GM21367 (cell line): Measurements from ENCODE around the gene SCARB1.

ENCODE experiments used
- ATAC-seq: cut with Tn5 transposase; IDR thresholded peaks from one replicate; pipeline ENCODE4 v1.9.1; 2021; ENCODE audit not compliant: unreplicated experiment

The SCARB1 gene

DNA sequence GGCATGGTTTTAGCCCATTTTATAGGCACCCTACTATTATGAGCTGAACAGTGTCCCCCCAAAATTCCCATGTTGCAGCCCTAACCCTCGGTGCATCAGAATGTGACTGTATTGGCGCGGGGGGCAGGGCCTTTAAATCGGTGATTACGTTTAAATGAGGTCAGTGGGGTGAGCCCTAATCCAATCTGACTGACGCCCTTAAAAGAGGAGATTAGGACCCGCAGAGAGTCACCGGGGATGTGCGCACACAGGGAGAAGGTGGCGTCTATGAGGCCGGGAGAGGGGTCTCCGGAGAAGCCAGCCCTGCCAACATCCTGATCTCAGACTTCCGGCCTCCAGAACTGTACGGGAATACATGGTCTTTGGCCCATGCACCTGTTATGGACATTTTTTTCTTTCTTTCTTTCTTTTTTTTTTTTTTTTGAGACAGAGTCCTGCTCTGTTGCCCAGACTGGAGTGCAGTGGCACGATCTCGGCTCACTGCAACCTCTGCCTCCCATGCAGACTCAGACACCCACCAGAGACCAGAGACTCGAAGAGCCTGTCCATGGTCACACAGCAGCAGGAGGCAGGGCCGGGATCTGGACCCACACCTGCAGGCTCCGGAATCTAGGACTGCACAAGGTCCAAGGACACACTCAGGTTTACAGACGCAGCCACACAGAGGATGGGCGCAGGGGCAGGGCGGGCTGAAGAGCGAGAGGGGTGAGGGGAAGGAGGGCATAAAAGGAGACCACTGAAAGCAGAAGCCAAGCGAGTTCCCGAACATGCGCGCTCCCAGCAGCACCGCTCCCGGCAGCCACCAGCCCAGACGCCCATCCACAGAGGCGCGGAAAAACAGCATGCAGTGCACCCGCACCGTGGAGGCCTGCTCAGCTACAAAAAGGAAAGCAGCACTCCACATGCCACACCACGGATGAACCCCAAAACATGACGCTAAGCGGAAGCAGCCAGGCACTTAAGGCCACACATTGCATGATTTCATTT, 19.0 kb downstream of the SCARB1 start:
- no peak for ATAC-seq

DNA sequence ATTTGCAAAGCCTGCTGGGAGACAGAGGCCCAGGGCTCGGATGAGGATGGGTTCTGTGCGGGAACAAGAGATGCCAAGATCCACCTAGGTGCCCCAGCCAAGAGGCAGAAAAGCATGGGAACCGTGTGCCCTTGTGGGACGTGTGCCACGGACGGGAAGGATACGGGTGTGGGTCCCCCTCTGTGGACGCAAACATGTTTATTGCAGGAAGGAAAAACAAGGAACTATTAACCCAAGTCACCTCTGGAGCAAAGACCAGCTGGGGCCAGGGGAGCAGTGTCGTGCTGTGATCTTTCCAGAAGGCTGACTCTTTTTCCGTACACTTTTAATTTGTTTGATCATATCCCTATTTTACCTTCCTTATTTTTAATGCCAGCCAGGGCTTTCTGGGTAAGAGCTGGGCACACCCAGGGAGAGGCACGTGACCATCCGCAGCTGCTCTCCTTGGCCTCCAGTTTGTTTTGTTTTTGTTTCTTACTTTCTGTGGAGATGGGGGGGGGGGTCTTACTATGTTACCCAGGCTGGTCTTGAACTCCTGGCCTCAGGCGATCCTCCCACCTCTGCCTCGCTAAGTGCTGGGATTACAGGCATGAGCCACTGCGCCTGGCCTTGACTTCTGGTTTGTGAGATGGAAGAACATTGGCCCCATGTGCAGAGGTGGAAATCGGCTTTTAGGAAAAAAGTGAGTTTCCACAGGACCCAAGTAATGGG, 20.7 kb downstream of the SCARB1 start:
- ATAC-seq = no peak

DNA sequence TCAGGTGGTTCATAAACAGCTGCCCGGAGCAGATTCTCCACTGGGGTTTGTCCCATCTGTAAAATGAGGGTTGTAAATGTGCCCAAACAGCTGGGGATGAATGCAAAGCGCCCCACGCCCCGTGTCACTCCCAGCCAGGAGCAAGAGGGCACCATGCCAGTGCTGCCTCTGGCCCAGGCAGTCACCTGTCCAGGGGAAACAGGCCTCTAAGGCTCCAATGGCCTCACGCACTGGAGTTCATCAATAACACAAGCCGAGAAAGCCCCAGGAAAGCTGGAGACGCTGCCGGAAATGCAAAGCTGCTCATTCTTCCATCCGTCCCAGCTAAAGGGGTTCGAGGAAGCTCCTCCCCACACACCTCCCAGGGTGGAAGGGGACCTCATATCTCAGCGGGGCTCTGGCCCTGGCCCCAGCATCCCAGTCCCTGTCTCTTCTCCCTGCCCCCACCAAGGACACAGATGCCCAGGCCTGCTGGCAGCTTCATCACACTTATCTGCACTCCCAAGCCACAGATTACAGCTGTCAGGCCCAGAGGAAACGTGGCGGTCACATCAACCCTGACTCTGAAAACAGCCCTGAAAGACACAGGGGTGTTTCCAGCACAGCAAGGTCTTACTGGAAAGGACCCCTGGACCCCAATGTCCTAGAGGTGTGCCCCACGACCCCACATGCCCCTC, 21.5 kb downstream of the SCARB1 start:
- ATAC-seq = no peak

DNA sequence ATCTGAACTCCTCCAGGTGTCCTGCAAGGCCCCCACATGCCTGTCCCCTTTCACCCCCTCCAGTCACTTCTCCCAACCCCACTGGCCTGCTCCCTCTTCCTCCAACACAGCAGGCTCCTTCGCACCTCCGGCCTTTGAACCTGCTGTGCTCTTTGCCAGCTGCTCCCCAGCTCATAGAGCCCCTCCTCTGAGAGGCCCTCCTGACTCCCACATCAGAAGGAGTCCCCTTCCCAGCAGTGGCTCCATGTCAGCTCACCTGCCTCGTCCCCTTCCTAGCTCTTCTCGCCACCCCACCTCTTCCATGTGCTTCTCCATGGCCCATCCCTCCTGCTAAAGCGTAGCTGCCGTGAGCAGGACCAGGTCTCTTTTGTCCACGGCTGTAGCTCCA, 22.1 kb downstream of the SCARB1 start:
- no peak for ATAC-seq

DNA sequence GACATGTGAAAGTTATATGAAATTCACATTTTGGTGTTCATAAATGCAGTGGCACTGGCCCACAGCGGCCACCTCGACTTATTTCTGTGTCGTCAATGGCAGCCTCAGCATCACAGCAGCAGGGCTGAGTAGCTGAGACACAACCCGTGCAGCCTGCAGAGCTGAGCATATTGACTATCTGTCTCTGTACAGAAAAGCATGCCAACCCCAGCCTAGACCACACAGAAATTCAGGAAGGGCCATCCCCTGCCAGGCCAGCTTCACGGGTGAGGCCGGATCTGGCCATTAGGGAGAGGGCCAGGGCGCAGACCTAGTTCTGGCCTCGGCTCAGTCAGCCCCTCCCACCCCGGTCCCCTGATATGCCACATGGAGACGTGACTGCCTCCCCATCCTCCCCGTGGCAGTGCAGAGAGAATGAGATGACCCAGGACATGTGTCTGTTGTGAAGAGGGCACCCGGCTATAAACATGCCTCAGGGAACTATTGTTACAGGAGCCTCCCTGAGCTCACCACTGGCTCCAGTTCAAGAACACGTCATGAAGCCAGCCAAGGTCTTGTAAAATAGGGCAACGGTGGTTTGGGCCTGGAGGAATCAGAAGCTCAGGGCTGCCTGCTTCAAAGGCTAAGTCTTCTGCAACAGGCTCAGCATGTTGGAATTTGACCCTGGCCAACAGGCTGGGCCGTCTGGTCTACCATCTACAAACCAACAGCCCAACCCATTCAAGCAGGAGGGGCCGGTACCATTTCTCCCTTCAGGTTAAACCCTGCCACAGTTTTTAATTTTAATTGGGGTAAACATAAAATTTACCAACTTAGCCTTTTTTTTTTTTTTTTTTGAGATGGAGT, 25.5 kb downstream of the SCARB1 start:
- no peak for ATAC-seq

DNA sequence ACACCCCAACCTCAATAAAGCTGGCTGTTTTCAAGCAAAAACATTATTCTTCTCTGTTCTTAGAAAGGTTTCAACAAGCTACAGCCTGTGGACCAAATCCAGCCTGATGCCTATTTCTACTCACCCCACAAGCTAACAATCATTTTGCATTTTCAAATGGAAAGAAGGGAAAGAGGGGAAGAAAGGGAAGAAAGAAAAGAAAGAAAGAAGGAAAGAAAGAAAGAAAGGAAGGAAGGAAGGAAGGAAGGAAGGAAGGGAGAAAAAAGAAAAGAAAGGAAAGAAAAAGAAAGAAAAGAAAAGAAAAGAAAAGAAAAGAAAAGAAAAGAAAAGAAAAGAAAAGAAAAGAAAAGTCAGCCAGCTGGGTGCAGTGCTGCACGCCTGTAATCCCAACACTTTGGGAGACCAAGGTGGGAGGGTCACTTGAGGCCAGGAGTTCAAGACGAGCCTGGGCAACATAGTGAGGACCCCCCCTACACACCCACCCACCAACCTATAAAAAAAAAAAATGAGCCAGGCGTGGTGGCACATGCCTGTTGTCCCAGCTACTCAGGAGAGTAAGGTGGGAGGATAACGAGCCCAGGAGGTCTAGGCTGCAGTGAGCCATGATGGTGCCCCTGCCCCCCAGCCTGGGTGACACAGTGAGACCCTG, 26.3 kb downstream of the SCARB1 start:
- no peak for ATAC-seq

DNA sequence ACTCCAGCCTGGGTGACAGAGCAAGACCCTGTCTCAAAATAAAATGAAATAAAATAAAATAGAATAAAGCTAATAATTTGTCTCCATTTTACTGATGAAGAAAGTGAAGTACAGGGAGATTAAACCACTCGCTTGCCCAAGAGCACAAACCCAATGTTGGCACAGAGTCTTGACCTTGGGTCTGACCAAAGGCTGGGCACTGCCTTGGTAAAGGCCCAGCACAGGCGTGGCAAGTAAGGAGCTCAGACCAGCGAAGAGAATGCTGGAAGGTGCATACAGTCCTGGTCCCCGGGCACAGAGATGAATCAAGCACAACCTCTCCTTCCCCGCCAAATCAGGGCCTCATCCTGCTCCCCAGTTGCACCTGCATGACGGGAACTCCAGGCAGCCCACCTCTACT, 26.9 kb downstream of the SCARB1 start:
- ATAC-seq = no peak

DNA sequence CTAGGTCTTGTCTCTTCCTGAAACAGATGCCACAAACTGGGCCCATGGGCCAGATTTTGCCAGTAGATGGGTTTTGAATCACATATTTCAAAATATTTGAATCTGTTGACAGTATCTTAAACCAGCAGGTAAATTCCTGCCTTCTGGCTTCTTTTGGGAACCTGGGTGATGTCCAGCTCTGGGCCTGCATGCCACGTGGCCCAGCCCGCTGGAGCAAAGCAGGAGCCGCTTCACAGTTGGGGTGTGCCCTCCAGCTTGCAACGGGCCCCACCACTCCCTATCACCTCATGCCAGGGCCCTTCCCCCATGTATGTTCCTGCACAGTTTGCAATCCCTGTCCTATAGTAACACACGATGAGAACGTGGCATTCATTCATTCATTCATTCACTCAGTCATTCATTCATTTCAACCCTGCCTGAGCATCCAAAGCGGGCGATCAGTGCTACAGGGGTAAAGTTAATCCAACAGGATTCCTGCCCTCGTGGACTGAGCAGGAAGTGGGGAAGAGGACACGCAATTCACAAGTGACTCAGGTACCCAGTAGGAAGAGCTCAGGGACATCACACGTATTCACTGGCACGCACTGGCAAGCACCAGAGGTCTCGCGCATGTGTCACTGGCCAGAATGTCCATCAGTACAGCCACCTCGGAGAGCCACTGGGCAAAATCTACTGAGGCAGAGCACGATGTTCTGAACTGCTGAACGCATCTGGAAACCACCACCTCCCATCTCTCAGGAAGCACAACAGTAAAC, 27.8 kb downstream of the SCARB1 start:
- no peak for ATAC-seq

DNA sequence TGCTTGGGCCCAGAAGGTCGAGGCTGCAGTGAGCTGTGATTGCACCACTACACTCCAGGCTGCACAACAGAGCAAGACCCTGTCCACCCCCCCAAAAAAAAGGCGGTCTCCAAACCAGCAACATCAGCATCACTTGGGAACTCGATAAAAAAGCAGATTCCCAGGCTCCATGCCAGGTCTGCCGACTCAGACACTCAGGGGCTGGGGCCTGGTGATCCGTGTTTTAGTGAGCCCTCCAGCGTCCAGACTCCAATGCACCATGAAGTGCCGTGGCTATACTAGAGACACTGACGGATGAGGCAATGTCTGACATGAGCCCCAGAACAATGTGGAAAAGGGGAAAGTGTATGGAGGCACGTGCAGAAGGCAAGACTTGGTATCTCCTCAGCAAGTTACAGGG, 28.8 kb downstream of the SCARB1 start:
- ATAC-seq = no peak

DNA sequence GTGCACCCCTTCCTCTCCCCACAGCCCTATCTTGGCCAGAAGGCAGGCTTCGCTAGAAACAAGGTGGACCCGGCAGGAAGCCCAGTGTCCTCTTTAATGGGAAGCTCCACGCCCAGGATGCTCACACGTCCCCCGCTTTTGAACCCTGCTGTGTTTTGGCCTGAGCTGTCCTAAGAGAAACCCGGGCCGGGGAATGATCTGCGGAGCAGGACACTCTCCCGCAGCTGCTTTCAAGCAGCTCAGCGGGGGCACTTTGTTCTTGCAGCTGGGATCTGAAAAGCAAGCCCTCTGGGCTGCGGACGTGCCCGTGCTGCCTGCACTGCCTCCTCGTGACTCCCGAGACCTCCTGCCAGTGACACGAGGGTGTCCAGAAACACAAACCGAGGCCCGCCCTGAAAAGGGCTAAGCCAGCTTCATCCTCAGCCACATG, 30.0 kb downstream of the SCARB1 start:
- no peak for ATAC-seq

DNA sequence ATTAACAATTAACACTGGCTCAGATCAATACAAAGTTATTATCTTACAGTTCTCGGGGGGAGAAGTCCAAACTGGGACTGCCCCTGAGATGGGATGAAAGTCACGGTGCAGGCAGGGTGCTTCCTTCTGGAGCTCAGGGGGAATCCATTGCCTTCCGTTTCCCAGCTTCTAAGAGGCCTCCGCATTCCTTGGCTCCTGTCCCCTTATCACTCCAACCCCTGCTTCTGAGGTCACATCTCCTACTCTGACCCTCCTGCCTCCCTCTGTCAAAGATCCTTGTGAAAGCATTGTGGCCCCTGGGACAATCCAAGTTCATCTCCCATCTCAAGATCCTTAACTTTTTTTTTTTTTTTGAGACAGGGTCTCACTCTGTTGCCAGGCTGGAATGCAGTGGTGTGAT, 30.8 kb downstream of the SCARB1 start:
- ATAC-seq = no peak

DNA sequence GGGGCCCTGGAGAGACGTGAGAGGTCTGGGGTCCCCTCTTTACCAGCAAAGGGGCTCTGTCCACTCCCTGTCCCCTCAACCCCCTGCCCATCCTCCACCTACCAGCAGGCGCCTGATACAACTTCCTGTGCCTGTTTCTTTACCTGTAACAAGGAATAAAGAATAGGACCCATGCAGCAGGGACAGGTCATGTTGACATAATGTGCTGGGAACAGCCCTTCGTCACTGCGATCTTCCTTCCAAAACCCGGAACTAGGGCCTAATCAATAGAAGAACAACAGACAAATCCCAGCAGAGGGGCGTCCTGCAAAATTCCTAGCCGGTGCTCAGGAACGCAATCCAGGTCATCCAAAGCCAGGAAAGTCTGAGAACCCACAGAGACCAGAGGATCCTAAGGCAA, 32.1 kb downstream of the SCARB1 start:
- ATAC-seq = no peak

DNA sequence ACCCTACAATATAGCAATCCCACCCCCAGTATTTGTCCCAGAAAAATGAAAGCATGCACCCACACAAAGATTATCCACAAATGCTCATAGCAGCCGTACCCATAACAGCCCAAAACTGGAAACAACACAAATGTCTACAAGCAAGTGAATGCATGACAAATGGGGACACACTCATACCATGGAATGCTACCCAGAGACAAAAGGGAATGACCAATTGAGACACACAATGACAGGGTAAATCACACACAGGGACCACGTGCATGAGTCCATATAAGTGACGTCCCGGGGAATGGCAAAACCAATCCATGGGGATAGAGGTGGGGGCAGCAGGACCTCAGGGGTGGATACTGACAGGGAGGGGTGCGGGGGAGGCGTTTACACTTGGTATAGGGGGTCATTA, 33.4 kb downstream of the SCARB1 start:
- no peak for ATAC-seq

DNA sequence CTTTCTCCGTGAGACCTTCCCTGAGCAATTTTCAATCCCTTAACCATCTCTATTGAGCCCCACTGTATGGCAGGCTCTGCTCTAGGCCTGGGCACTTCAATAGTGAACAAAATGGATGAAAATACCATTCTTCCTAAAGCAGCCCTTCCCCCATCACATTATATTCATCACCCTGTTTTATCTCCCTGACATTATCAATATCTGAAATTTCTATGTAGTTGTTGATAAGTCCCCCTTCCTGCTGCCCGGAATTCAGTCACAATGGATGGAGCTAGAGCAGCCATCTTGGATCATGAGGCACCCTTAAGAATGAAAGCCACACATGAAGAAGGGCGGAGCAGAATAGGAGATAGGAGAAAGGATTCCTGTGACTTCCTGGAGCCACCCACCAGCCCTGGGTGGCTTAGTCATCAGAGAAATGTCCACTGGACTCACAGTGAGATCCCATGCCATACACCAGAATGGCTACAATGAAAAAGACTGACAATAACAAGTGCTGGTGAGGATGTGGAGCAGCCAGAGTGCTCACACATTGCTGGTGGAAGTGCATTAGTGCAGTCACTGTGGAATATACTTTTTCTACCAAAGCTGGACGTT, 33.9 kb downstream of the SCARB1 start:
- no peak for ATAC-seq

DNA sequence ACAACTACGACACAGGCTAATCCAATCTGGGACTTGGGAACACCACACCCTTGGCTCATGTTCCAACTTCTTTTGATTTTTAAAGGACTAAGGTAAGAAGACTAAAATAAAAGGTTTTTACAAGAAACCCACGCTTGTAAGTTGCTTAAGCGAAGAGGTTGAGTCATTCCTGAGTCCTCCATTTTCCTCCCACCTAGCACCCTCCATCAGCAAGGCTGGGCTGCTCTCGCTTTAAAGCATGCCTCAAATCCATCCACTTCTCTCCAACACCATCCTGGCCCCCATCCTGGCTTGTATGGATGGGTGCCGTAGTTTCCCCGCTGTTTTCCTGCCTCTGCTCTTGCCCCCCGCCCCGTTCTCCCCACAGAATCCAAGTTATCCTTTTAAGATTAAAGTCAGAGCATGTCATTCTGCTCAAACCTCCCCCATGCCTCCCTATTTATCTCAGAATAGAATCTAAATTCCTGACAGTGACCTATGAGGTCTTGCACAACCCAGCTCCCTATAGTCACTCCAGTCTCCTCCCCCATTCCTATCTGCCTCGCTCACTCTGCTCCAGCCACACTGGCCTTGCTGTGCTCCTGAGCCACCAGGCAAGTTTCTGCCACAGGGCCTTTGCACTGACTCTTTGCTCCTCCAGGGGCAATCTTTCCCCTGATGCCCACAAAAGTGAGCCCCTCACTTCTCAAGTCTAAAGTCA, 34.5 kb downstream of the SCARB1 start:
- ATAC-seq = no peak

DNA sequence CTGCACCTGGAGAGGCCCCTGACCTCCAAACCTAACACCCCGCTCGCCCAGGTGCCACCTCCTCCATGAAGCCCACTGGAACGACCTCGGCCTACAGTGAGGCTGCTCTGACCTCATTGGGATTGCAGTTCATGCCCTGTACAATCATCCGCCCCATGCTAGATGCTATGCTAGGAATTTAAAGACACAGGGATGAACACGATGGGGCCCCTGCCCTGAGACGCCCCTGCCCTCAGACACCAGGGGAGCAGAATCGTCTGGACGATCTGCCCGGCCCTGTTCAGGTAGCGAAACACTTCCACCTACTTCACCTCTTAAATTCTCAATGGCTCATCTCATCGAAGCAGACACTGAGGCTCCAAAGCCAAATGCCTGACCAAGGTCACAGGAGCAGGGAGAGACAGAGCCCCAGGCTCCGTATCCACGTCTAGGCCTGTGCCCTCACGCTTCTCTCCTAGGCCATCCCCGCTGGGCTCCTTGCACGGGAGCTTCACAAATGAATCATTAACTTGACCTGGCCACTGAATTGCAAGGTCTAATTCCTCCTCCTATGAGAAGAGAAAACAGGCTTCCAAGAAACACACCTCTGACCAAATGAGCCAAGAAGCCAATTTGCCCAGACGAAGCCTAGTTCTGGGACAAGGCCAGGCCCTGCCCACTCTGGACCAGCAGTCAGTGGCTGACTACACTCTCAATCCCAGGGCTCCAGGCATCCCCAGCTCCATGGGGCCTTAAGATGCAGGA, 35.2 kb downstream of the SCARB1 start:
- no peak for ATAC-seq

DNA sequence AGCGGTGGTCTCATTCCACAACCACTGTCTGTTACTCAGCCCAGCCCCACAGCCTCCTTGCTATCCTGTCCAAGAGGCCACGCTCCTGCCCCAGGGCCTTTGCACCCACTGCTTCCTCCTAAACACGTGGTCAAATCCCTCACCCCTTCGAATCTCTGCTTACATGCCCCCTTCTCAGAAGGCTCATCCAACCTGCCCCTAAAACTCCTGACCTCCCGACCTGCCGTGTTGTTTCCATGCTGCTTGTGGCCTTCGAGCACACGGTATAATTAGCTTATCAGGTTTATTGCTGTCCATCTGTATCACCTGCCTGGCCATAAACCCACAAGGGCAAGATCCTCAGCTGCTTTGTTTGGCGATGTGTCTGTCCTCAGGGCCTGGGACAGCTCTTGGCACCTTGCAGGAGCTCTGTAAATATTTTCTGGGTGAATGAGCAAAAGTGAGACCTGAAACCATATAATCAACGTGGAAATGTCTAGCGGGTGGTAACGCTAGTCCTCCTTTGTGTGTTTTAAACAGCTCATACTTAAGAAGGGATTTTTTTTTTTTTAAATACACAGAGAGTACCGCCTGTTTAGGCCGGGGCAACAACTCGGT, 36.0 kb downstream of the SCARB1 start:
- ATAC-seq = no peak
